GM23338 (cell line): ENCODE results near the gene GOLGA1.

Experiments
- EZH2 ChIP-seq: fragments of 200-600 bp; sonication (generic); IDR thresholded peaks from one replicate; pipeline ENCODE4 v1.8.0; 2017; ENCODE audit warnings: antibody characterized with exemption, mild to moderate bottlenecking, low read depth; ENCODE audit not compliant: unreplicated experiment
- TF ChIP-seq, protein P1 (sequence below), 2 experiments: fragments of 200-600 bp in 1 of 2; sonication (generic) in 1 of 2; conservative IDR thresholded peaks; 2 replicates each; pipeline versions ENCODE4 v1.5.1 to v1.6.1; 2016 to 2017; ENCODE audit warnings: antibody characterized with exemption in 2 of 2, low read depth in 2 of 2, mild to moderate bottlenecking in 2 of 2, moderate library complexity in 1 of 2
- TF ChIP-seq, protein P2 (sequence below): IDR thresholded peaks from one replicate; pipeline ENCODE4 v1.6.1; 2018; ENCODE audit warnings: antibody characterized with exemption; ENCODE audit not compliant: unreplicated experiment

DNA sequence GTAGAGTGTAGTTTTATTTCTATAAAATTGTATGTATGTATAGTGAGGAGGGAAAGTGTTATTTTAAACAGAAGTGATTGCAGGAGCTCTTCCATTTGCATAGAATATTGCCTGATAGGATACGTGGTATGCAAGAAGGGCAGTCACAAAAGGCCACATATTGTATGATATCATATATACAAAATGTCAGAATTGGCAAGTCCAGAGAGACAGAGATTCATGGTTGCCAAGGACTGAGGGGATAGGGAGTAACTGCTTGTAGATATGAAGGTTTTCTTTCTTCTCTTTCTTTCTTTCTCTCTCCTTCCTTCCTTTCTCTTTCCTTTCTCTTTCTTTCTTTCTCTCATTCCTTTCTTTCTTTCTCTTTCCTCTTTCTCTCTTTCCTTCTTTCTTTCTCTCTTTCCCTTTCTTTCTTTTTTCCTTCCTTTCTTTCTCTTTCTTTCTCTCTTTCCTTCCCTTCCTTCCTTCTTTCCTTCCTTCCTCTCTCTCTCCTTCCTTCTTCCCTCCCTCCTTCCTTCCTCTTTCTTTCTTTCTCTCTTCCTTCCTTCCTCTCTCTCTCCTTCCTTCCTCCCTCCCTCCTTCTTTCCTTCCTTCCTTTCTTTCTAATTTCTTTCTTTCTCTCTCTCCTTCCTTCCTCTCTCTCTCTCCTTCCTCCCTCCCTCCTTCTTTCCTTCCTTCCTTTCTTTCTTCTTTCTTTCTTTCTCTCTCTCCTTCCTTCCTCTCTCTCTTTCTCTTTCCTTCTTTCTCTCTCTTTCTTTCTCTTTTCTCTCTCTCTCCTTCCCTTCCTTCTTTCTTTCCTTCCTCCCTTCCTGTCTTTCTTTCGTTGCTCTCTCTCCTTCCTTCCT is 112.2 kb downstream of the GOLGA1 start:
- TF ChIP-seq, protein P1, sequence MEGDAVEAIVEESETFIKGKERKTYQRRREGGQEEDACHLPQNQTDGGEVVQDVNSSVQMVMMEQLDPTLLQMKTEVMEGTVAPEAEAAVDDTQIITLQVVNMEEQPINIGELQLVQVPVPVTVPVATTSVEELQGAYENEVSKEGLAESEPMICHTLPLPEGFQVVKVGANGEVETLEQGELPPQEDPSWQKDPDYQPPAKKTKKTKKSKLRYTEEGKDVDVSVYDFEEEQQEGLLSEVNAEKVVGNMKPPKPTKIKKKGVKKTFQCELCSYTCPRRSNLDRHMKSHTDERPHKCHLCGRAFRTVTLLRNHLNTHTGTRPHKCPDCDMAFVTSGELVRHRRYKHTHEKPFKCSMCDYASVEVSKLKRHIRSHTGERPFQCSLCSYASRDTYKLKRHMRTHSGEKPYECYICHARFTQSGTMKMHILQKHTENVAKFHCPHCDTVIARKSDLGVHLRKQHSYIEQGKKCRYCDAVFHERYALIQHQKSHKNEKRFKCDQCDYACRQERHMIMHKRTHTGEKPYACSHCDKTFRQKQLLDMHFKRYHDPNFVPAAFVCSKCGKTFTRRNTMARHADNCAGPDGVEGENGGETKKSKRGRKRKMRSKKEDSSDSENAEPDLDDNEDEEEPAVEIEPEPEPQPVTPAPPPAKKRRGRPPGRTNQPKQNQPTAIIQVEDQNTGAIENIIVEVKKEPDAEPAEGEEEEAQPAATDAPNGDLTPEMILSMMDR (conservative IDR thresholded peaks at IDR 0.05; ENCODE audit: low read depth in 2 of 2): no peak
- no peak for TF ChIP-seq EZH2
- TF ChIP-seq, protein P2, sequence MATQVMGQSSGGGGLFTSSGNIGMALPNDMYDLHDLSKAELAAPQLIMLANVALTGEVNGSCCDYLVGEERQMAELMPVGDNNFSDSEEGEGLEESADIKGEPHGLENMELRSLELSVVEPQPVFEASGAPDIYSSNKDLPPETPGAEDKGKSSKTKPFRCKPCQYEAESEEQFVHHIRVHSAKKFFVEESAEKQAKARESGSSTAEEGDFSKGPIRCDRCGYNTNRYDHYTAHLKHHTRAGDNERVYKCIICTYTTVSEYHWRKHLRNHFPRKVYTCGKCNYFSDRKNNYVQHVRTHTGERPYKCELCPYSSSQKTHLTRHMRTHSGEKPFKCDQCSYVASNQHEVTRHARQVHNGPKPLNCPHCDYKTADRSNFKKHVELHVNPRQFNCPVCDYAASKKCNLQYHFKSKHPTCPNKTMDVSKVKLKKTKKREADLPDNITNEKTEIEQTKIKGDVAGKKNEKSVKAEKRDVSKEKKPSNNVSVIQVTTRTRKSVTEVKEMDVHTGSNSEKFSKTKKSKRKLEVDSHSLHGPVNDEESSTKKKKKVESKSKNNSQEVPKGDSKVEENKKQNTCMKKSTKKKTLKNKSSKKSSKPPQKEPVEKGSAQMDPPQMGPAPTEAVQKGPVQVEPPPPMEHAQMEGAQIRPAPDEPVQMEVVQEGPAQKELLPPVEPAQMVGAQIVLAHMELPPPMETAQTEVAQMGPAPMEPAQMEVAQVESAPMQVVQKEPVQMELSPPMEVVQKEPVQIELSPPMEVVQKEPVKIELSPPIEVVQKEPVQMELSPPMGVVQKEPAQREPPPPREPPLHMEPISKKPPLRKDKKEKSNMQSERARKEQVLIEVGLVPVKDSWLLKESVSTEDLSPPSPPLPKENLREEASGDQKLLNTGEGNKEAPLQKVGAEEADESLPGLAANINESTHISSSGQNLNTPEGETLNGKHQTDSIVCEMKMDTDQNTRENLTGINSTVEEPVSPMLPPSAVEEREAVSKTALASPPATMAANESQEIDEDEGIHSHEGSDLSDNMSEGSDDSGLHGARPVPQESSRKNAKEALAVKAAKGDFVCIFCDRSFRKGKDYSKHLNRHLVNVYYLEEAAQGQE: no peak
